Fibroblast of peridontal ligament (primary cell): Measurements from ENCODE around the gene IL22RA2.

Source experiments
- DNase-seq: peaks from one replicate; pipeline ENCODE4 v3.0.0-alpha.2; 2010; ENCODE audit errors: extremely low read depth

IL22RA2 gene

DNA sequence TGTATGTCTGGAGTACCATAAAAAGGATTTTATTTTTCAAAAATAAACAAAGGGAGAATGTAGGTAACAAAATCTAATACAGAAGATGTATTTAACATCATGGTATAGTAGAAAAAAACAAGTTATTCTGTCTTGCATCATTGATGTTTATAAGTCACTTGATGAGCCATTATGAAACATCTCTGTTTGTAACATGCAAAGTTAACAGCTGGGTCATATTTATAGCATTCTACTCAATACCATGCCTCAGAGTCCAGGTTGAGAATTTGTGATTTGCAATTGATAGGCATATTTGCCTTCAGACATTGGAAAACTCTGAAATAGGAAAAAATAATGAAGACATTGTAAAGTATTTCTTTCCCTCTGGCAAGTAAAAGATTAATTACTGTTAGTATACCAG, 76.4 kb downstream of the IL22RA2 start:
- peak; percentile 27 for DNase-seq

GRCh38 chr6:137095651-137096238, 77.7 kb downstream of the IL22RA2 start:
- no peak for DNase-seq

GRCh38 chr6:137095093-137095492, 78.4 kb downstream of the IL22RA2 start:
- no peak for DNase-seq

DNA sequence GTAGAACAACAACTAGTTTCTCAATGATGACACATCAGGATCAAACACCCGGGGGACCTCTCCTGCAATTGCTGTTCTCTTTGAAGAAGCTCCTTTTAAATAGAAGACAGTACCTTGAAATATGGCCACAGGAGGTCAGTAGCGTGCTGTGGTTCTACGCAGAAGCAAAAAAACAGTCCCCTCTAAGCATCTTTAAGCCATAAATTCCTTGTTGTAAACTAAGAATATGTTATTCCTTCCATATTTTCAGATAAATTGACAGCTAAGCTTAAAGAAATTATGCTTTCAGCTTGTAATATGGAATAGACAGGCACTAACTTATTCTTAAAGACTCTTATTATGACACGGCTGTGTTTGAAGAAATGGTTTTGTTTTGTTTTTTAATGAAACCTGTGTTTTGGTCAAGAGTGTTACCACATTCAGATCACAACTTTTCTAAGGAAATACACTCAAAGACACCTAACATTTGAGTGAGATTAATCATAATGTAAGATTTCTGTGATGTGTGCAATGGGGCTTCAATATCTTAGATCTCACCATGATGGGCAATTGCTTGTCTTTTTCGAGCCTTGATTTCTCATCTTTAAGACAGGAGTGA, 78.9 kb downstream of the IL22RA2 start:
- DNase-seq = peak; percentile 88
